Brain microvascular endothelial cell (primary cell): ENCODE results near the gene DNLZ.

Experiments used
- DNase-seq: peaks from one replicate; pipeline ENCODE4 v3.0.0-alpha.2; 2020
- H3K27ac ChIP-seq: fragments of 250-450 bp; sonication (Bioruptor Pico); 2 replicates; pipeline ENCODE4 v1.5.1; 2020; ENCODE audit warnings: mild to moderate bottlenecking, moderate library complexity
- H3K27me3 ChIP-seq: fragments of 250-450 bp; sonication (Bioruptor Pico); replicated peaks from 2 replicates; pipeline ENCODE4 v1.5.1; 2020; ENCODE audit warnings: mild to moderate bottlenecking
- H3K36me3 ChIP-seq: fragments of 250-450 bp; sonication (Bioruptor Pico); replicated peaks from 2 replicates; pipeline ENCODE4 v1.5.1; 2020; ENCODE audit warnings: mild to moderate bottlenecking
- H3K4me3 ChIP-seq: 2 replicates; pipeline ENCODE4 v1.5.1; 2011; ENCODE audit warnings: low read depth, mild to moderate bottlenecking, control low read depth, low read length, moderate library complexity
- in situ Hi-C: cut with HindIII; loops from 2 replicates; pipeline ENCODE4 v1.10.0; 2017; ENCODE audit warnings: low sequenced_read_pairs, low pct_ligation_motif_present
- TF ChIP-seq, protein P1 (sequence below): IDR thresholded peaks from 2 replicates; pipeline ENCODE4 v1.5.1; 2011; ENCODE audit warnings: low read depth, mild to moderate bottlenecking, moderate library complexity, low read length, control low read depth, inconsistent platforms; ENCODE audit errors: missing control alignments

DNLZ gene

DNA sequence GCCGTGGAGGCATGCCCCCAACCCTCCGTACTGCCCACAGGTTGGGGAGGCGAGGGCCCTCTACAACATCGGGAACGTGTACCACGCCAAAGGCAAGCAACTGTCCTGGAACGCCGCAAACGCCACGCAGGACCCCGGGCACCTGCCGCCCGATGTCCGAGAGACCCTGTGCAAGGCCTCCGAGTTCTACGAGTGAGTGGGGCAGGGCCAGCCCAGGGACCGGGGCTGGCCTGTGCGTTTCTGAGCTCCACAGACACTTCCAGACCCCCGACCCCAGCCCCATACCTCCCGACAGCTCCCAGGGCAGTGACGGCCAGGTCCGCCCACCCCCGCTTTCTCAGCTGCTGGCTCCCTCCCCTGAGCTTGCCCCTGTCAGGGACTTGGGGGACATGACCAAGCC is 26.7 kb downstream of the DNLZ start:
- no peak overlapping the region for H3K27ac ChIP-seq
- H3K27me3 ChIP-seq: no peaks in the 10 kb centered on the region
- H3K4me3 ChIP-seq: no peak overlapping the region
- in situ Hi-C loops: no loop called here
- DNase-seq: no peak
- H3K36me3 ChIP-seq: peaks cover 52% of the 10 kb centered on the region
- TF ChIP-seq, protein P1, sequence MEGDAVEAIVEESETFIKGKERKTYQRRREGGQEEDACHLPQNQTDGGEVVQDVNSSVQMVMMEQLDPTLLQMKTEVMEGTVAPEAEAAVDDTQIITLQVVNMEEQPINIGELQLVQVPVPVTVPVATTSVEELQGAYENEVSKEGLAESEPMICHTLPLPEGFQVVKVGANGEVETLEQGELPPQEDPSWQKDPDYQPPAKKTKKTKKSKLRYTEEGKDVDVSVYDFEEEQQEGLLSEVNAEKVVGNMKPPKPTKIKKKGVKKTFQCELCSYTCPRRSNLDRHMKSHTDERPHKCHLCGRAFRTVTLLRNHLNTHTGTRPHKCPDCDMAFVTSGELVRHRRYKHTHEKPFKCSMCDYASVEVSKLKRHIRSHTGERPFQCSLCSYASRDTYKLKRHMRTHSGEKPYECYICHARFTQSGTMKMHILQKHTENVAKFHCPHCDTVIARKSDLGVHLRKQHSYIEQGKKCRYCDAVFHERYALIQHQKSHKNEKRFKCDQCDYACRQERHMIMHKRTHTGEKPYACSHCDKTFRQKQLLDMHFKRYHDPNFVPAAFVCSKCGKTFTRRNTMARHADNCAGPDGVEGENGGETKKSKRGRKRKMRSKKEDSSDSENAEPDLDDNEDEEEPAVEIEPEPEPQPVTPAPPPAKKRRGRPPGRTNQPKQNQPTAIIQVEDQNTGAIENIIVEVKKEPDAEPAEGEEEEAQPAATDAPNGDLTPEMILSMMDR: no peak

DNA sequence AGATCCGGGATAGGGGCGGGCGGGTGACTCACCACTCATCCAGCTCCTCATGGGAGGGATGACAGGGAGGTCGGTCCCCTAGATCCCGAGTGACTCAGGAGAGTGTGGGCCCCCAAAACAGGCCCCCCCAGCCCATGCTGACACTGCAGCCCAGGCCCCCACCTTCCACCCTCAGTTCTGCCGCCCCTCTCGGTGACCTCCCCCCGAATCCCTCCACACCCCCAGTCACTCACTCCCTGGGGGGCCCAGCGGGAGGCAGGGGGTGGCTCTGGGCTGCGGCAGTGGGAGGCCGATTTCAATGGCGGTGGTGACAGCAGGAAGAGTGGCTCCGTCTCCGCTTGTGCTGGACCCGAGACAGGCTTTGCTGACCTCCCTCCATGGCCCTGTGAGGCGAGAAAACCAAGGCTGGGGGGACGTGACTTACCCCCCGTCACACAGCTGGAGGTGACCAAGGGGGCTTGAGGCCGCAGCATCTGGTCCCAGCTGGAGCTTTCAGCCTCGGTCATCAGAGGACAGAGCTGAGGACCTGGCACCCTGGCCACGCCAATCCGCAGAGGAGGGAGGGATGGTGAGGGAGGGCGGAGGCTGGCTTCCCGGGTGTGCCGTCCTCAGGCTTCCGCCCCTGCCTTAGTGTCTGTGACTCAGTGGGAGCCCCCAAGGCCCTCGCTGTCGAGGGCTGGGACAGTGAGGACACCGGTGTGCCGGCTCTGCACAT is 27.2 kb downstream of the DNLZ start:
- H3K27me3 ChIP-seq: no peaks in the 10 kb centered on the region

DNA sequence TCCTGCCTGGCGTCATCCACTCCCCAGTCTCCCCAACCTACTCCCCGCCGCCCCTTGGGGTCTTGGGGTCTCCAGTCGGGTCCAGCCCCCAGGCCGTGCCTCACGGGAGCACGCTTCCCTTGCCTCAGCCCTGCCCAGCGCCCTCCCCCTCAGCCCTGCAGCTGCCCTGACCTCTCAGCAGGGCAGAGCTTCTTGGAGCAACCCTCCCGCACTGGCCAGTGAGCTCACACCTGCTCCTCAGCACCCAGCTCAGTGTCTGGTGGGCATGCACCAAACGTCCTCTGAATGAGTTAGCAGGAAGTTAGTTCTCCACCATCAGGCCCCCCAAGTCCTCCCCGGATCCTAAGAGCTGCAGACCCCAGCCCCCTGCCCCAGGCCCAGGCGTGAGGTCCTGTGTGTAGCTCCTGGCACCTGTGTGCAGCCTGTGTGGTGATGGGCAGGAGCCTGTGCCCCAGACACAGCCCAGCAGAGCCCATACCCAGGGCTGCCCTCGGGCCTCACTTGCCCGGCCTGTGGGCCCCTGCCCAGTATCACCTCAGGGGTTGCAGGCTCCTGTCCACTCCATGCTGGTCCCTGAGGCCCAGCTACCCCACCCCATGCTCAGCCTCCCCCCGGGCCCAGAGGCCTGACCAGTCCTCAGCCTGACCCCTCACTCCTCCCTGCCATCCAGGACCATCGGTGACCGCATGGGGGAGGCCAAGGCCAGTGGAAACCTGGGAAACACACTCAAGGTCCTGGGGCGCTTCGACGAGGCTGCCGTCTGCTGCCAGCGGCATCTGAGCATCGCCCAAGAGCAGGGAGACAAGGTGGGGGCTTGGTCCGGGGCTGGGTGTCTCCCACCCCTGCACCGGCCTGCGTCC is 28.0 kb downstream of the DNLZ start:
- no peak overlapping the region for H3K4me3 ChIP-seq
- in situ Hi-C loops: no loop called here
- TF ChIP-seq, protein P1: no peak
- DNase-seq: no peak
- no peak overlapping the region for H3K27ac ChIP-seq
- H3K36me3 ChIP-seq: peaks cover 40% of the 10 kb centered on the region
- no peaks in the 10 kb centered on the region for H3K27me3 ChIP-seq

More for the DNA sequence above, 27.2 kb downstream of the DNLZ start:
- no peak overlapping the region for H3K27ac ChIP-seq
- DNase-seq: peak; percentile 38
- no peak overlapping the region for H3K4me3 ChIP-seq
- TF ChIP-seq, protein P1: no peak
- peaks cover 48% of the 10 kb centered on the region for H3K36me3 ChIP-seq
- in situ Hi-C loops: no loop called here

- H3K27ac ChIP-seq: no peak overlapping the region
- in situ Hi-C loops: no loop called here
- DNase-seq: no peak
- H3K4me3 ChIP-seq: no peak overlapping the region
- peaks cover 30% of the 10 kb centered on the region for H3K36me3 ChIP-seq
- TF ChIP-seq, protein P1: no peak
- H3K27me3 ChIP-seq: no peaks in the 10 kb centered on the region
Measured at GRCh38 chr9:136334541-136334940, 29.0 kb downstream of the DNLZ start.

GRCh38 chr9:136333486-136333885 is 30.1 kb downstream of the DNLZ start:
- H3K36me3 ChIP-seq: peaks cover 24% of the 10 kb centered on the region
- TF ChIP-seq, protein P1: no peak
- no peaks in the 10 kb centered on the region for H3K27me3 ChIP-seq
- no peak overlapping the region for H3K4me3 ChIP-seq
- no peak overlapping the region for H3K27ac ChIP-seq
- no peak for DNase-seq
- in situ Hi-C loops: no loop called here
